C4-2B (cell line): Measurements from ENCODE around the gene EREG.

ENCODE experiments used
- H3K27ac ChIP-seq: fragments of 450-650 bp; 2 replicates; pipeline ENCODE4 v1.5.1; 2017
- CTCF ChIP-seq: fragments of 450-650 bp; conservative IDR thresholded peaks from 2 replicates; pipeline ENCODE4 v1.5.1; 2017; ENCODE audit warnings: mild to moderate bottlenecking
- ZFX ChIP-seq: fragments of 450-650 bp; IDR thresholded peaks from 2 replicates; pipeline ENCODE4 v1.6.1; 2017

EREG gene

GRCh38 chr4:74344031-74344430 lies 20.9 kb upstream of the EREG start:
- no peak overlapping the region for H3K27ac ChIP-seq
- TF ChIP-seq ZFX (no peak), CTCF (no peak)

- no peak overlapping the region for H3K27ac ChIP-seq
- TF ChIP-seq ZFX = no peak
- no peak for TF ChIP-seq CTCF
Observed at GRCh38 chr4:74353858-74354257, 11.1 kb upstream of the EREG start.

GRCh38 chr4:74357965-74358364 lies 7.0 kb upstream of the EREG start:
- no peak overlapping the region for H3K27ac ChIP-seq
- TF ChIP-seq ZFX (no peak), CTCF (no peak)

- H3K27ac ChIP-seq = no peak overlapping the region
- TF ChIP-seq CTCF (no peak), ZFX (no peak)
Observed at GRCh38 chr4:74361671-74362070, 3.3 kb upstream of the EREG start.

GRCh38 chr4:74362347-74362746 lies 2.6 kb upstream of the EREG start:
- no peak for TF ChIP-seq ZFX
- TF ChIP-seq CTCF = no peak
- no peak overlapping the region for H3K27ac ChIP-seq

- no peak overlapping the region for H3K27ac ChIP-seq
Observed at GRCh38 chr4:74364256-74364651, 691 bp upstream of the EREG start.

GRCh38 chr4:74365761-74366160 lies 816 bp downstream of the EREG start:
- TF ChIP-seq ZFX (no peak), CTCF (no peak)
- H3K27ac ChIP-seq = no peak overlapping the region

More at GRCh38 chr4:74364256-74364651, 691 bp upstream of the EREG start:
- TF ChIP-seq CTCF (no peak), ZFX (no peak)
